Measurements from ENCODE around the gene ICE1.

ICE1 gene, protein sequence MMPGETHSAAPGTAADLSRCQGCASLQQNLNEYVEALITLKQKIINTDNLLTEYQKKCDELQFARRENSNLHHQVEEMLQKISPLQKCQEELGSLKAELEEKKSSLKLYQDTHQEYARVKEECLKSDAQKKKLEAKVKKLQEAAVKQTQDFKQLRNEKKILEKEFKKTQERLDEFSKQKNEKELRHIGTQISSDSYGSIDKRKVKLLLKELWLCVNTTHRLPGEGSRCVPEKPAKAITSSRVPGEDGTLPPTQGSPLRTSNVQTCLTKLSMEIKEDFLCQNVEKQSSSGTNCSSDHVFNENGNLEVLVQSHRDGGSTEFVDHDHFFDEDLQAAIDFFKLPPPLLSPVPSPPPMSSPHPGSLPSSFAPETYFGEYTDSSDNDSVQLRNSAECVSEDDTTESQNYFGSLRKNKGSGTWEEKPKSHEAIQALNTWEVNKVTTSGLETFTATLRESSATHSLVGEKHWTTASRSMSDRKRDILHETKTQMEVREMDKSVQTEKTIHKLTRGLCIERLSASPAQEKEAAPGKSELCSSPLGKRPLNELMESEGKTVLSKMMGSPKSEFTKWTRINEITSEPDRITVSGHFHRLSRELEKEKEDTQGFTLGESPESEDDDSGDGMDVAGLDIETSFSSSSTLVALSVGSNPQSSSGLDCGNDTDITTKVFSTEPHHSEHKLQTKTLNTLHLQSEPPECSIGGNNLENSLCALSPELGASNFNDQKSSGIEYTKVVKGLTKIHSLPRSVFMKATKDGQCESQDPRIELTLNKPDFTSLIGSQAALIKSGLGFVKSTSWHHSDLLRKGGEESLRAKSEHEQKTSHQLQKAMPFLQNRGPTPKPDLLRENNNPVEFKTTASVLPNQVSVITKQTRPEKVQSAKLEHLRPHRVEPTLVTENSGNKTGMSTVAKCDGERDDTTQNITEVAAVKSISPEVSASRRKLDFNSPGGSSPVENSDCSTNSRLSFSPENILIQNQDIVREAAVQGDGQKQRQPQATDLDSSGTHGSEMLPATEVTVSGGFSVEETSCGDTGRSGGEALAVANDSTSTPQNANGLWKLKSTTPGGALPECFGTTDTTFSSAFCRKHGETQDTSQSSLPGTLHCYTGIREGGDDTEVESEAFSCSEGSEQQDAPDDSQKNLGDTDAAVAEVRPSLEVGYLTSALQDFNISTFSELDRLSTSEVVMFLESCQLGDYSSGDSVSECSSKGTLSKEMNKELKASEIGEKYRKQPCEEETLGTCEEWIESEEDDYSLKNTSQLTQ (N-terminal part only)

GRCh38 chr5:5421961-5422818, at the start of gene ICE1:
Gene ICE1, plus strand, starts transcription at chr5:5422677. Its CDS starts 239 bp downstream, at chr5:5422916.
- H3K4me1 ChIP-seq (ENCODE audit: insufficient read depth, low read length), result peaks cover 48% of the 10 kb centered on the region

DNA sequence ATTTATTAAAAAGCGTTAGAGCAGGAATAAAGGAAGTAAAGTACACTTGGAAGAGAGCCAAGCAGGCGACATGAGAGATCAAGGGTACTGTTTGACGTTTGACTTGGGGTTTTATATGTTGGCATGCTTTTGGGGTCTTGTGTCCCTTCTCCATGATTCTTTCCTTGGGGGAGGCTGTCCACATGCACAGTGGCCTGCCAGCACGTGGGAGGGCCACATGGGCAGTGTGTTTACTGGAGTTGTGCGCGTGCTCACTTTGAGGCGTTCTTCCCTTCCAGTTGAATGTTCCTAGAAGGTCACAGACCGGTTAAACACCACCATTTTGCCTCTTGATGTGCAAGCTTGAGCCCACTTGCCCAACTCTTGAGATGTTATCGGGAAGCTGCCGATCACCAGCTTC, 49.5 kb upstream of the ICE1 start:
- Histone ChIP-seq H3K9ac (ENCODE audit: low read depth, low read length) (no peak overlapping the region), H3K4me3 (ENCODE audit: low read depth in 1 of 2, low read length in 2 of 2) (no peak overlapping the region), H3K4me2 (ENCODE audit: insufficient read depth, low read length) (no peak overlapping the region), H3K27me3 (ENCODE audit: insufficient read depth, low read length, poor library complexity) (no peaks in the 10 kb centered on the region), H3K36me3 (ENCODE audit: insufficient read depth, low read length) (no peaks in the 10 kb centered on the region), H3K27ac (ENCODE audit: low read length) (no peak overlapping the region), H3K79me2 (ENCODE audit: insufficient read depth, low read length) (no peaks in the 10 kb centered on the region), H3K4me1 (ENCODE audit: insufficient read depth, low read length) (no peaks in the 10 kb centered on the region), H4K20me1 (ENCODE audit: insufficient read depth, low read length) (no peaks in the 10 kb centered on the region), H3K9me3 (ENCODE audit: insufficient read depth, low read length, severe bottlenecking) (no peaks in the 10 kb centered on the region), H2AFZ (ENCODE audit: low read depth, low read length) (no peak overlapping the region)
- ATAC-seq (ENCODE audit: insufficient read depth, low read depth), result no peak
- TF ChIP-seq EZH2 (IDR thresholded peaks at IDR 0.05; ENCODE audit: borderline replicate concordance, low read depth, low read length, severe bottlenecking), result no peak
- TF ChIP-seq CTCF (IDR thresholded peaks at IDR 0.05; ENCODE audit: borderline replicate concordance, extremely low read depth, low read length, poor library complexity, severe bottlenecking), result no peak
- DNase-seq, result no peak

More at GRCh38 chr5:5421961-5422818, at the start of gene ICE1:
- peaks cover 4% of the 10 kb centered on the region; the same call in 1 of the 2 replicates for H3K36me3 ChIP-seq (ENCODE audit: insufficient read depth, low read length)
- H4K20me1 ChIP-seq (ENCODE audit: insufficient read depth, low read length), result peaks cover 39% of the 10 kb centered on the region
- H3K4me2 ChIP-seq (ENCODE audit: insufficient read depth, low read length), result peak within 1 kb of the TSS; percentile 88
- peak within 1 kb of the TSS; percentile 97 for H3K27ac ChIP-seq (ENCODE audit: low read length)
- peak within 1 kb of the TSS; percentile 77 for H3K9ac ChIP-seq (ENCODE audit: low read depth, low read length)
- no peaks in the 10 kb centered on the region for H3K9me3 ChIP-seq (ENCODE audit: insufficient read depth, low read length, severe bottlenecking)
- DNase-seq (peak; percentile 95), ATAC-seq (ENCODE audit: insufficient read depth, low read depth) (peak; percentile 91)
- TF ChIP-seq EZH2 (IDR thresholded peaks at IDR 0.05; ENCODE audit: borderline replicate concordance, low read depth, low read length, severe bottlenecking) (no peak), CTCF (IDR thresholded peaks at IDR 0.05; ENCODE audit: borderline replicate concordance, extremely low read depth, low read length, poor library complexity, severe bottlenecking) (no peak)
- H2AFZ ChIP-seq (ENCODE audit: low read depth, low read length), result peak within 1 kb of the TSS; percentile 91
- H3K4me3 ChIP-seq (ENCODE audit: low read depth in 1 of 2, low read length in 2 of 2), result peak within 1 kb of the TSS; percentile 86 to 92
- H3K79me2 ChIP-seq (ENCODE audit: insufficient read depth, low read length), result peaks cover 51% of the 10 kb centered on the region
- H3K27me3 ChIP-seq (ENCODE audit: insufficient read depth, low read length, poor library complexity), result no peaks in the 10 kb centered on the region

- Histone ChIP-seq H3K27ac (ENCODE audit: low read length) (no peak overlapping the region), H3K4me3 (ENCODE audit: low read depth in 1 of 2, low read length in 2 of 2) (no peak overlapping the region), H2AFZ (ENCODE audit: low read depth, low read length) (no peak overlapping the region), H3K36me3 (ENCODE audit: insufficient read depth, low read length) (no peaks in the 10 kb centered on the region), H3K4me2 (ENCODE audit: insufficient read depth, low read length) (no peak overlapping the region), H4K20me1 (ENCODE audit: insufficient read depth, low read length) (no peaks in the 10 kb centered on the region), H3K27me3 (ENCODE audit: insufficient read depth, low read length, poor library complexity) (no peaks in the 10 kb centered on the region), H3K79me2 (ENCODE audit: insufficient read depth, low read length) (no peaks in the 10 kb centered on the region), H3K4me1 (ENCODE audit: insufficient read depth, low read length) (no peaks in the 10 kb centered on the region), H3K9ac (ENCODE audit: low read depth, low read length) (no peak overlapping the region), H3K9me3 (ENCODE audit: insufficient read depth, low read length, severe bottlenecking) (no peaks in the 10 kb centered on the region)
- no peak for TF ChIP-seq CTCF (IDR thresholded peaks at IDR 0.05; ENCODE audit: borderline replicate concordance, extremely low read depth, low read length, poor library complexity, severe bottlenecking)
- no peak for TF ChIP-seq EZH2 (IDR thresholded peaks at IDR 0.05; ENCODE audit: borderline replicate concordance, low read depth, low read length, severe bottlenecking)
- ATAC-seq (ENCODE audit: insufficient read depth, low read depth) (no peak), DNase-seq (no peak)
Measured at GRCh38 chr5:5373351-5373989, 49.0 kb upstream of the ICE1 start.
